ENCODE data around the gene ZBTB43. TPM values are rescaled to one million over a fixed set of nuclear protein-coding genes. Genes with fewer than 3 reads are reported as not detected.

The ZBTB43 gene
- total and polyA plus RNA-seq, 10 donors: 1.4 to 19.2 (median 14.1) TPM

GRCh38 chr9:126860757-126861466 is 56.1 kb downstream of the ZBTB43 start:
- 0 to 3% (median 1%) methylated on average over 26 to 71 of the region's 71 CpGs; no CpG with 5 or more reads in 1 of the 5 donors for WGBS, 5 donors
- H3K4me3 ChIP-seq: peak overlapping the region; percentile 72 to 91 (median 80)
- no peak for TF ChIP-seq CTCF (IDR thresholded peaks at IDR 0.05 in 8 of 11, conservative IDR thresholded peaks at IDR 0.05 in 3 of 11)
- TF ChIP-seq POLR2AphosphoS5 (IDR thresholded peaks at IDR 0.05): peak in 1 of 3 donors; percentile 37
- H3K9me3 ChIP-seq: no peaks in the 10 kb centered on the region
- peak overlapping the region; percentile 69 to 98 (median 96) for H3K27ac ChIP-seq
- H3K36me3 ChIP-seq: peaks cover 0 to 26% (median 2%) of the 10 kb centered on the region in 6 donors
- peaks cover 24 to 60% (median 41%) of the 10 kb centered on the region in 6 donors for H3K4me1 ChIP-seq
- H3K27me3 ChIP-seq (replicated peaks in 1 of 7): peaks cover 0 to under 1% (median 0%) of the 10 kb centered on the region in 7 donors
- peak; percentile 87 for DNase-seq
- intact Hi-C loops (cut with DNase I; ENCODE audit: low total_unique reads): no loop called here

- Histone ChIP-seq H3K4me1 (peaks cover 24 to 68% (median 41%) of the 10 kb centered on the region in 6 donors), H3K9me3 (no peaks in the 10 kb centered on the region), H3K36me3 (peaks cover 0 to 33% (median 2%) of the 10 kb centered on the region in 6 donors), H3K4me3 (peak overlapping the region; percentile 72 to 91 (median 80)), H3K27ac (peak overlapping the region; percentile 69 to 98 (median 96)), H3K27me3 (replicated peaks in 1 of 7) (no peaks in the 10 kb centered on the region)
- 12 to 16% (median 16%) methylated on average over 3 of the region's 3 CpGs for WGBS, 5 donors
- DNase-seq: no peak
- intact Hi-C loops (cut with DNase I; ENCODE audit: low total_unique reads): no loop called here
- no peak for TF ChIP-seq POLR2AphosphoS5 (IDR thresholded peaks at IDR 0.05)
- no peak for TF ChIP-seq CTCF (IDR thresholded peaks at IDR 0.05 in 8 of 11, conservative IDR thresholded peaks at IDR 0.05 in 3 of 11)
- TF ChIP-seq POLR2A (IDR thresholded peaks at IDR 0.05): no peak
Measured at GRCh38 chr9:126861707-126862103, 56.9 kb downstream of the ZBTB43 start.

GRCh38 chr9:126862104-126862761 is 57.4 kb downstream of the ZBTB43 start:
- peaks cover 0 to 38% (median 2%) of the 10 kb centered on the region in 6 donors for H3K36me3 ChIP-seq
- peak overlapping the region; percentile 4 to 91 (median 80) for H3K4me3 ChIP-seq
- DNase-seq: peak; percentile 72
- H3K4me1 ChIP-seq: peaks cover 24 to 72% (median 41%) of the 10 kb centered on the region in 6 donors
- intact Hi-C loops (cut with DNase I; ENCODE audit: low total_unique reads): no loop called here
- TF ChIP-seq POLR2A (IDR thresholded peaks at IDR 0.05): no peak
- TF ChIP-seq CTCF (IDR thresholded peaks at IDR 0.05 in 8 of 11, conservative IDR thresholded peaks at IDR 0.05 in 3 of 11): no peak
- no peak for TF ChIP-seq POLR2AphosphoS5 (IDR thresholded peaks at IDR 0.05)
- peak overlapping the region; percentile 69 to 98 (median 96) for H3K27ac ChIP-seq
- no peaks in the 10 kb centered on the region for H3K27me3 ChIP-seq (replicated peaks in 1 of 7)
- WGBS, 5 donors: 16 to 24% (median 18%) methylated on average over 11 of the region's 11 CpGs
- no peaks in the 10 kb centered on the region for H3K9me3 ChIP-seq

- no peak for DNase-seq
- H3K27ac ChIP-seq: no peak overlapping the region
- WGBS, 5 donors: 72 to 88% (median 76%) methylated on average over 2 of the region's 2 CpGs
- no peaks in the 10 kb centered on the region for H3K9me3 ChIP-seq
- H3K36me3 ChIP-seq: peaks cover 0 to 56% (median 6%) of the 10 kb centered on the region in 6 donors
- no peaks in the 10 kb centered on the region for H3K27me3 ChIP-seq (replicated peaks in 1 of 7)
- peaks cover 24 to 89% (median 43%) of the 10 kb centered on the region in 6 donors for H3K4me1 ChIP-seq
- H3K4me3 ChIP-seq: no peak overlapping the region
- intact Hi-C loops (cut with DNase I; ENCODE audit: low total_unique reads): no loop called here
- TF ChIP-seq CTCF (IDR thresholded peaks at IDR 0.05 in 8 of 11, conservative IDR thresholded peaks at IDR 0.05 in 3 of 11) (no peak), POLR2AphosphoS5 (IDR thresholded peaks at IDR 0.05) (no peak), POLR2A (IDR thresholded peaks at IDR 0.05) (no peak)
Measured at GRCh38 chr9:126864771-126865170, 59.9 kb downstream of the ZBTB43 start.

Data from spleen (tissue), 11 donors.